Keratinocyte (primary cell): ENCODE measurements around the gene SRP54. TPM values are rescaled to one million over a fixed set of nuclear protein-coding genes. Genes with fewer than 3 reads are reported as not detected.

ENCODE experiments used
- DNase-seq: peaks from one replicate; pipeline ENCODE4 v3.0.0-alpha.2; 2011; ENCODE audit warnings: low read depth, missing footprints, low spot score
- FAIRE-seq: peaks from 2 replicates; lab custom pipeline; 2011; peaks lifted over from hg19 to GRCh38; lab: Jason Lieb, UNC
- H2AFZ ChIP-seq: 2 replicates; pipeline ENCODE4 v1.6.0; 2012; ENCODE audit warnings: low read length, control low read depth, inconsistent platforms; ENCODE audit not compliant: control insufficient read depth
- H3K27ac ChIP-seq: 2 replicates; pipeline ENCODE4 v1.5.1; 2011; ENCODE audit warnings: low read length; ENCODE audit not compliant: control insufficient read depth, insufficient read depth
- H3K27me3 ChIP-seq: 3 replicates; pipeline ENCODE4 v1.6.0; 2011; ENCODE audit warnings: low read length; ENCODE audit not compliant: control insufficient read depth, insufficient read depth; ENCODE audit errors: extremely low read depth
- H3K36me3 ChIP-seq, 2 experiments: 2 replicates in 1 of 2; 3 replicates in 1 of 2; pipeline ENCODE4 v1.5.1; 2011; ENCODE audit warnings: low read length in 2 of 2, mild to moderate bottlenecking in 1 of 2; ENCODE audit not compliant: control insufficient read depth in 2 of 2, insufficient read depth in 2 of 2; ENCODE audit errors: extremely low read depth in 1 of 2
- H3K4me1 ChIP-seq: 3 replicates; pipeline ENCODE4 v1.5.1; 2011; ENCODE audit warnings: low read length; ENCODE audit not compliant: control insufficient read depth, insufficient read depth; ENCODE audit errors: extremely low read depth
- H3K4me2 ChIP-seq: 3 replicates; pipeline ENCODE4 v1.6.0; 2011; ENCODE audit warnings: low read depth, low read length; ENCODE audit not compliant: control insufficient read depth, insufficient read depth; ENCODE audit errors: extremely low read depth
- H3K4me3 ChIP-seq, 3 experiments: fragments of 200-600 bp in 1 of 3; sonication (generic) in 1 of 3; 2 replicates in 2 of 3; 3 replicates in 1 of 3; pipeline ENCODE4 v1.5.1; 2011 to 2016; ENCODE audit warnings: low read length in 3 of 3, mild to moderate bottlenecking in 3 of 3, control low read depth in 2 of 3, inconsistent platforms in 1 of 3, low read depth in 1 of 3, mixed read lengths in 1 of 3, mixed run types in 1 of 3, moderate library complexity in 1 of 3; ENCODE audit not compliant: control insufficient read depth in 2 of 3, insufficient read depth in 2 of 3; ENCODE audit errors: extremely low read depth in 1 of 3
- H3K79me2 ChIP-seq: 2 replicates; pipeline ENCODE4 v1.6.0; 2012; ENCODE audit warnings: low read length; ENCODE audit not compliant: control insufficient read depth, insufficient read depth
- H3K9ac ChIP-seq: 3 replicates; pipeline ENCODE4 v1.6.0; 2011; ENCODE audit warnings: low read length; ENCODE audit not compliant: control insufficient read depth, insufficient read depth; ENCODE audit errors: extremely low read depth
- H3K9me1 ChIP-seq: 3 replicates; pipeline ENCODE4 v1.6.0; 2011; ENCODE audit warnings: low read length; ENCODE audit not compliant: control insufficient read depth, insufficient read depth; ENCODE audit errors: extremely low read depth
- H3K9me3 ChIP-seq: 2 replicates; pipeline ENCODE4 v1.5.1; 2012; ENCODE audit warnings: low read depth, low read length; ENCODE audit not compliant: control insufficient read depth
- H4K20me1 ChIP-seq: 3 replicates; pipeline ENCODE4 v1.6.0; 2011; ENCODE audit warnings: low read length; ENCODE audit not compliant: control insufficient read depth, insufficient read depth; ENCODE audit errors: extremely low read depth
- EZH2 ChIP-seq: IDR thresholded peaks from one replicate; pipeline ENCODE4 v1.6.1; 2012; ENCODE audit warnings: inconsistent platforms, mild to moderate bottlenecking, low read length, moderate library complexity
- dilution Hi-C: fragments of 300-500 bp; cut with MboI; formaldehyde crosslinking; loops from one replicate; pipeline ENCODE4 v1.7.0; 2020; ENCODE audit warnings: low sequenced_read_pairs; ENCODE audit not compliant: extremely low pct_ligation_motif_present
- polyA plus RNA-seq, 5 experiments: library from polyadenylated mRNA; depleted of rRNA in 3 of 5; stranded (reverse) in 3 of 5; stranded (forward) in 1 of 5; unstranded in 1 of 5; fragments of >200 nt; gene quantifications; 1 replicate in 1 of 5; 2 replicates in 3 of 5; 3 replicates in 1 of 5; pipeline versions ENCODE4 v1.2.1 to v1.2.3, GENCODE V29; 2011 to 2012; ENCODE audit warnings: missing spikeins in 2 of 5, low read depth in 1 of 5, low replicate concordance in 1 of 5
- TF ChIP-seq, protein P1 (sequence below), 3 experiments: IDR thresholded peaks in 1 of 3; conservative IDR thresholded peaks in 1 of 3; optimal IDR thresholded peaks in 1 of 3; 2 replicates in 2 of 3; 3 replicates in 1 of 3; pipeline versions ENCODE3 to v1.5.1; 2011; ENCODE audit warnings: low read length in 3 of 3, mild to moderate bottlenecking in 3 of 3, moderate library complexity in 2 of 3, control low read depth in 1 of 3, inconsistent platforms in 1 of 3; ENCODE audit not compliant: insufficient read depth in 2 of 3; ENCODE audit errors: extremely low read depth in 1 of 3

SRP54 gene
- polyA plus RNA-seq, 1 donor (not counting 4 experiments of a cell fraction or from before 2014, with no cell fraction given), result 41.6 TPM

DNA sequence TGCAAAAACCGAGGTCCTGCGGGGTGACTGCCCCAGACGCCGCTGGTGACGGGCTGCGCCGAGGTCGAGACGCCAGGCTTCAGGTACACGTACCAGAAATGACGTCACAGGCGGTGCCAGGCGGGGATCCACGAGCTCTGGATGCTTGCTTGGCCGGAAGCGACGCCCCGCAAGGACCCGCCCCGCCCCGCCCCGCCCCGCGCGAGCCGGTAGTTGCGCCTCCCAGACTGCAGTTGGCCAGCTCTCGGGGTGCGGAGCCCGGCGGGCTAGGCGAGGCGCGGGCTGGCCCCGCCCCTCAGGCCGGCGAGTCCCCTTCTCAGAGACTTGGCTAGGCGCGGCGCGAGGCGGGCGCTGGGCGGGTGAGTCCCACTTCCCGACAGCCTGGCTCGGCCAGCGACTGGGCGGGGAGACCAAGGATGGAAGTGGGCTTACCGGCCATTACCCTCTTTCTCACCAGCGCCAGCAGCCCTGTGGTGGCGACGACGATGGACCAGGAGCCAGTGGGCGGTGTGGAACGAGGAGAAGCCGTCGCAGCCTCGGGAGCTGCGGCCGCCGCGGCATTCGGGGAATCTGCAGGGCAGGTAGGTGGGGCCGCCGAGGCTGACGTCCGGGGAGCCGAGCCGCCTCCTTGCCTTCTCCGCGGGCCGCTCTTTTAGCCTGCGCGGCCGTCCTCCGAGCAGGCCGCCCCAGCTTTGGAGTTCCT, 63.4 kb downstream of the SRP54 start, which contains the start of gene FAM177A1:
TSS of gene FAM177A1 (plus strand) at position 225 of the 703 bp plus-strand sequence. CDS start at position 417, 192 bp downstream.
- Histone ChIP-seq H2AFZ (peak within 1 kb of the TSS; percentile 97), H3K4me1 (peaks cover 13% of the 10 kb centered on the region), H3K9ac (peak within 1 kb of the TSS; percentile 95), H3K27ac (peak within 1 kb of the TSS; percentile 99), H3K36me3 (peaks cover 0 to 3% of the 10 kb centered on the region in 2 experiments), H4K20me1 (no peaks in the 10 kb centered on the region), H3K4me3 (peak within 1 kb of the TSS; percentile 74 to 97 (median 95)), H3K79me2 (peaks cover 31% of the 10 kb centered on the region), H3K4me2 (peak within 1 kb of the TSS; percentile 98), H3K9me3 (no peaks in the 10 kb centered on the region), H3K9me1 (no peaks in the 10 kb centered on the region), H3K27me3 (no peaks in the 10 kb centered on the region)
- no peak for TF ChIP-seq EZH2
- TF ChIP-seq, protein P1, sequence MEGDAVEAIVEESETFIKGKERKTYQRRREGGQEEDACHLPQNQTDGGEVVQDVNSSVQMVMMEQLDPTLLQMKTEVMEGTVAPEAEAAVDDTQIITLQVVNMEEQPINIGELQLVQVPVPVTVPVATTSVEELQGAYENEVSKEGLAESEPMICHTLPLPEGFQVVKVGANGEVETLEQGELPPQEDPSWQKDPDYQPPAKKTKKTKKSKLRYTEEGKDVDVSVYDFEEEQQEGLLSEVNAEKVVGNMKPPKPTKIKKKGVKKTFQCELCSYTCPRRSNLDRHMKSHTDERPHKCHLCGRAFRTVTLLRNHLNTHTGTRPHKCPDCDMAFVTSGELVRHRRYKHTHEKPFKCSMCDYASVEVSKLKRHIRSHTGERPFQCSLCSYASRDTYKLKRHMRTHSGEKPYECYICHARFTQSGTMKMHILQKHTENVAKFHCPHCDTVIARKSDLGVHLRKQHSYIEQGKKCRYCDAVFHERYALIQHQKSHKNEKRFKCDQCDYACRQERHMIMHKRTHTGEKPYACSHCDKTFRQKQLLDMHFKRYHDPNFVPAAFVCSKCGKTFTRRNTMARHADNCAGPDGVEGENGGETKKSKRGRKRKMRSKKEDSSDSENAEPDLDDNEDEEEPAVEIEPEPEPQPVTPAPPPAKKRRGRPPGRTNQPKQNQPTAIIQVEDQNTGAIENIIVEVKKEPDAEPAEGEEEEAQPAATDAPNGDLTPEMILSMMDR (optimal IDR thresholded peaks at IDR 0.05 in 1 of 3, IDR thresholded peaks at IDR 0.05 in 1 of 3, conservative IDR thresholded peaks at IDR 0.05 in 1 of 3; ENCODE audit: extremely low read depth in 1 of 3, insufficient read depth in 2 of 3, low read length in 3 of 3), result no peak
- dilution Hi-C loops, result no loop called here
- DNase-seq, result peak; percentile 60
- FAIRE-seq, result peak; percentile 58

DNA sequence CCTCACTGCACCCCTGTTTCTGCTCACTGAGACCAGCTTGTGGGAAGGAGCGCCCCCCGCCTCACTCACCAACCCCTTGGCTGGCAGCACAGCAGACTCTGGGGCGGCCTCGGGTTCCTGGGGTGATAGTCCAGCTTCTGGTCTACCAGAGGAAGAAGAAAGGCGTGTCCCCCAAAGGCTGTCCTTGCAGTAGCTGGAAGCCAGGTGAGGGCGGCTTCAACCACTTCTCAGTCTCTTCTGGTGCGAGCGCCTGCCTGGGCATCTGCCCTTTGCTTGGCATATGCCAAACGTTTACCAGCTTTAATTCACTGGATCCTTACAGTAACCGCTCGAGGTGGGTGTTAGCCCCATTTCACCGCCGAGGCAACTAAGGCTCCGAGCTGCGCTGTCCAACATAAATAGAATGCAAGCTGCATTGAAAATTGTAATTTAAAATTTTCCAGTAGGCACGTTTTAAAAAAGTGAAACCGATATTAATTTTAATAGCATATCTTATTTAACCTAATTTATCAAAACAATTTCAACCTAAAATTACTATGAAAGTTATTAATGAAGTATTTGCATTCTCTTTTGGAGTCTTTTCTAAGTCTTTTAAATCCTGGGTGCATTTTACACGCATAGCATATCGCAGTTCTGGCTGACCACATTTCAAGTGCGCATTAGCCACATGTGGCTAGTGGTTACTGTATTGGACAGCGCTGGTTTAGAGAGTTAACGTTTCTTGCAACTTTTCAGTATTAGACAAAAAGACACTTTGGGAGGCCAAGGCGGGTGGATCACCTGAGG, 64.2 kb downstream of the SRP54 start:
- peaks cover 34% of the 10 kb centered on the region for H3K79me2 ChIP-seq
- no peak for TF ChIP-seq EZH2

More for the DNA sequence above, 64.2 kb downstream of the SRP54 start:
- Histone ChIP-seq H3K9me3 (no peaks in the 10 kb centered on the region), H3K4me1 (peaks cover 13% of the 10 kb centered on the region), H3K9ac (peak overlapping the region; percentile 95), H3K27me3 (no peaks in the 10 kb centered on the region), H3K4me2 (peak overlapping the region; percentile 73), H2AFZ (peak overlapping the region; percentile 97), H3K9me1 (no peaks in the 10 kb centered on the region), H3K27ac (peak overlapping the region; percentile 92), H4K20me1 (no peaks in the 10 kb centered on the region), H3K4me3 (peak overlapping the region; percentile 74 to 95 (median 92)), H3K36me3 (peaks cover 0 to 3% of the 10 kb centered on the region in 2 experiments)
- FAIRE-seq (no peak), DNase-seq (no peak)
- dilution Hi-C loops, result no loop called here
